Mesothelial cell of epicardium (in vitro differentiated cells): ENCODE data around the gene UBTF. TPM values are rescaled to one million over a fixed set of nuclear protein-coding genes. Genes with fewer than 3 reads are reported as not detected.
A peak's percentile ranks its signal among the peaks of the same experiment; 100 is the strongest.

ENCODE experiments used
- DNase-seq, 2 experiments: peaks; one replicate each; pipeline ENCODE4 v3.0.0; 2021; ENCODE audit warnings: low spot score in 2 of 2; ENCODE audit not compliant: unreplicated experiment in 2 of 2
- H3K27ac Mint-ChIP-seq: 2 replicates; pipeline ENCODE4 v1.8.0; 2021; ENCODE audit warnings: mixed read lengths
- H3K27me3 Mint-ChIP-seq: 2 replicates; pipeline ENCODE4 v1.8.0; 2021; ENCODE audit warnings: low read depth, mixed read lengths
- H3K36me3 Mint-ChIP-seq: 2 replicates; pipeline ENCODE4 v1.8.0; 2021; ENCODE audit warnings: mixed read lengths
- H3K4me1 Mint-ChIP-seq: 2 replicates; pipeline ENCODE4 v1.8.0; 2021; ENCODE audit warnings: mixed read lengths
- H3K4me3 Mint-ChIP-seq: 2 replicates; pipeline ENCODE4 v1.8.0; 2021; ENCODE audit warnings: mild to moderate bottlenecking, moderate library complexity, mixed read lengths
- H3K9me3 Mint-ChIP-seq: 2 replicates; pipeline ENCODE4 v1.8.0; 2021; ENCODE audit warnings: mixed read lengths
- CTCF ChIP-seq: fragments of 200-600 bp; sonication (generic); IDR thresholded peaks from one replicate; pipeline ENCODE4 v1.5.0; 2021; ENCODE audit warnings: antibody characterized with exemption; ENCODE audit not compliant: unreplicated experiment
- total RNA-seq: library from RNA; stranded (reverse); gene quantifications from 3 replicates; pipeline ENCODE4 v1.2.1, GENCODE V29; 2021

The UBTF gene
- total RNA-seq, 1 donor from 2014 or later, result 119 TPM

GRCh38 chr17:44205962-44206824 lies 13.3 kb downstream of the UBTF start:
- no peak for DNase-seq
- no peaks in the 10 kb centered on the region for H3K9me3 Mint-ChIP-seq
- H3K36me3 Mint-ChIP-seq, result peaks cover 3% of the 10 kb centered on the region
- H3K4me1 Mint-ChIP-seq, result peaks cover 12% of the 10 kb centered on the region
- no peak overlapping the region for H3K4me3 Mint-ChIP-seq
- H3K27ac Mint-ChIP-seq, result peak overlapping the region; percentile 45
- no peak for TF ChIP-seq CTCF
- no peaks in the 10 kb centered on the region for H3K27me3 Mint-ChIP-seq

GRCh38 chr17:44204441-44204882 lies 15.0 kb downstream of the UBTF start:
- no peak overlapping the region for H3K4me3 Mint-ChIP-seq
- H3K27me3 Mint-ChIP-seq, result no peaks in the 10 kb centered on the region
- no peak overlapping the region for H3K27ac Mint-ChIP-seq
- TF ChIP-seq CTCF, result no peak
- H3K9me3 Mint-ChIP-seq, result no peaks in the 10 kb centered on the region
- no peak for DNase-seq
- H3K36me3 Mint-ChIP-seq, result no peaks in the 10 kb centered on the region
- H3K4me1 Mint-ChIP-seq, result peaks cover 20% of the 10 kb centered on the region

- Mint-ChIP-seq H3K4me3 (no peak overlapping the region), H3K4me1 (peaks cover 20% of the 10 kb centered on the region), H3K36me3 (no peaks in the 10 kb centered on the region), H3K9me3 (no peaks in the 10 kb centered on the region), H3K27me3 (no peaks in the 10 kb centered on the region), H3K27ac (peak overlapping the region; percentile 61)
- peak in 1 of 2 experiments; percentile 47 for DNase-seq
- TF ChIP-seq CTCF, result peak; percentile 84
These were observed 15.6 kb downstream of the UBTF start for GRCh38 chr17:44203731-44204440.

- no peak for TF ChIP-seq CTCF
- DNase-seq, result no peak
- H3K4me1 Mint-ChIP-seq, result peaks cover 27% of the 10 kb centered on the region
- H3K4me3 Mint-ChIP-seq, result no peak overlapping the region
- H3K36me3 Mint-ChIP-seq, result peaks cover under 1% of the 10 kb centered on the region
- H3K27ac Mint-ChIP-seq, result no peak overlapping the region
- no peaks in the 10 kb centered on the region for H3K9me3 Mint-ChIP-seq
- no peaks in the 10 kb centered on the region for H3K27me3 Mint-ChIP-seq
These were observed 16.7 kb downstream of the UBTF start for GRCh38 chr17:44202756-44203155.

- Mint-ChIP-seq H3K4me1 (peaks cover 37% of the 10 kb centered on the region), H3K36me3 (peaks cover 9% of the 10 kb centered on the region), H3K4me3 (peak overlapping the region; percentile 87), H3K9me3 (no peaks in the 10 kb centered on the region), H3K27ac (peak overlapping the region; percentile 96), H3K27me3 (no peaks in the 10 kb centered on the region)
- no peak for DNase-seq
- no peak for TF ChIP-seq CTCF
These were observed 18.9 kb downstream of the UBTF start for GRCh38 chr17:44200478-44201155.
